HCT116 (cell line): ENCODE results near the gene GTPBP2. TPM values are rescaled to one million over a fixed set of nuclear protein-coding genes. Genes with fewer than 3 reads are reported as not detected.

Experiments
- ATAC-seq: fragments of 200-7000 bp; cut with Tn5 transposase; 2 replicates; pipeline ENCODE4 v1.9.1; 2020; ENCODE audit warnings: mild to moderate bottlenecking, moderate library complexity
- BruUV-seq: library from RNA; stranded (reverse); fragments of 400-500 nt; replicated peaks from 2 replicates; lab custom pipeline; 2021; lab: Mats Ljungman, UMichigan
- CTCF ChIA-PET: fragments of 300-600 bp; sonication (Branson Sonifier 250); formaldehyde crosslinking; loops from one replicate; lab custom pipeline; 2021; ENCODE audit warnings: antibody characterized with exemption; lab: Charles Lee
- POLR2A ChIA-PET: fragments of 300-600, 350-600 bp; sonication (Branson Sonifier 250); formaldehyde crosslinking; loops from one replicate; lab custom pipeline; 2021; ENCODE audit warnings: antibody characterized with exemption; lab: Charles Lee
- RAD21 ChIA-PET, 2 experiments: fragments of 300-600 bp; sonication (Branson Sonifier 250); formaldehyde crosslinking; loops; one replicate each; lab custom pipeline; 2023; ENCODE audit warnings: low total read pairs in 2 of 2; ENCODE audit not compliant: uncharacterized antibody in 2 of 2, unreplicated experiment in 2 of 2, low non-redundant PET in 1 of 2; lab: Charles Lee
- DNase-seq: peaks from one replicate; pipeline ENCODE4 v3.0.0-alpha.2; 2010; ENCODE audit warnings: low read depth, low spot score
- H2AFZ ChIP-seq: fragments of 200-600 bp; shearing (Covaris generic), sonication (generic); 2 replicates; pipeline ENCODE4 v1.6.1; 2017; ENCODE audit warnings: low read depth, mixed run types, mixed read lengths, antibody characterized with exemption, low read length; ENCODE audit not compliant: poor library complexity, severe bottlenecking
- H3K27ac ChIP-seq: 2 replicates; pipeline ENCODE4 v1.5.1; 2012; ENCODE audit warnings: low read depth, low read length
- H3K27me3 ChIP-seq: fragments of 200-600 bp; sonication (generic); 2 replicates; pipeline ENCODE4 v1.6.1; 2016; ENCODE audit warnings: mixed run types, low read length, mixed read lengths; ENCODE audit not compliant: insufficient read depth
- H3K36me3 ChIP-seq, 2 experiments: fragments of 200-500 bp in 1 of 2; fragments of 200-600 bp in 1 of 2; sonication (Bioruptor generic) in 1 of 2; sonication (generic) in 1 of 2; 2 replicates each; pipeline versions ENCODE4 v1.5.1 to v1.6.1; 2014 to 2016; ENCODE audit warnings: low read length in 2 of 2, inconsistent platforms in 1 of 2, mixed read lengths in 1 of 2, mixed run types in 1 of 2; ENCODE audit not compliant: insufficient read depth in 2 of 2, control insufficient read depth in 1 of 2
- H3K4me1 ChIP-seq, 2 experiments: fragments of 200-600 bp in 1 of 2; sonication (generic) in 1 of 2; 2 replicates each; pipeline versions ENCODE4 v1.5.1 to v1.6.1; 2012 to 2017; ENCODE audit warnings: low read length in 2 of 2, inconsistent platforms in 1 of 2, mild to moderate bottlenecking in 1 of 2, mixed read lengths in 1 of 2, mixed run types in 1 of 2, moderate library complexity in 1 of 2; ENCODE audit not compliant: insufficient read depth in 2 of 2, control insufficient read depth in 1 of 2
- H3K4me2 ChIP-seq: fragments of 200-600 bp; sonication (generic); 2 replicates; pipeline ENCODE4 v1.6.1; 2017; ENCODE audit warnings: mixed run types, low read length, mixed read lengths
- H3K4me3 ChIP-seq, 2 experiments: fragments of 200-600 bp in 1 of 2; sonication (generic) in 1 of 2; replicated peaks in 1 of 2; 2 replicates each; pipeline ENCODE4 v1.5.1; 2011 to 2016; ENCODE audit warnings: low read length in 2 of 2, control low read depth in 1 of 2, low read depth in 1 of 2, mild to moderate bottlenecking in 1 of 2, mixed read lengths in 1 of 2, mixed run types in 1 of 2
- H3K79me2 ChIP-seq: fragments of 200-600 bp; sonication (generic); 2 replicates; pipeline ENCODE4 v1.6.1; 2017; ENCODE audit warnings: mild to moderate bottlenecking, mixed run types, low read length, moderate library complexity, mixed read lengths; ENCODE audit not compliant: insufficient read depth
- H3K9ac ChIP-seq: fragments of 200-600 bp; sonication (generic); 2 replicates; pipeline ENCODE4 v1.6.1; 2016; ENCODE audit warnings: low read length, mixed read lengths
- H3K9me2 ChIP-seq: fragments of 200-600 bp; sonication (generic), shearing (Covaris generic); 2 replicates; pipeline ENCODE4 v1.6.1; 2017; ENCODE audit warnings: mixed run types, mild to moderate bottlenecking, moderate library complexity; ENCODE audit not compliant: insufficient read depth
- H3K9me3 ChIP-seq, 2 experiments: fragments of 200-500 bp in 1 of 2; fragments of 200-600 bp in 1 of 2; sonication (Bioruptor generic) in 1 of 2; sonication (generic) in 1 of 2; 2 replicates each; pipeline ENCODE4 v1.6.1; 2014 to 2017; ENCODE audit warnings: low read length in 2 of 2, mixed read lengths in 2 of 2, inconsistent platforms in 1 of 2, low read depth in 1 of 2, mild to moderate bottlenecking in 1 of 2, mixed run types in 1 of 2, moderate library complexity in 1 of 2; ENCODE audit not compliant: control insufficient read depth in 1 of 2, insufficient read depth in 1 of 2
- H4K20me1 ChIP-seq: fragments of 200-600 bp; sonication (generic), shearing (Covaris generic); 2 replicates; pipeline ENCODE4 v1.6.1; 2017; ENCODE audit warnings: mixed run types, mild to moderate bottlenecking, moderate library complexity; ENCODE audit not compliant: insufficient read depth
- CEBPB ChIP-seq: IDR thresholded peaks from 2 replicates; pipeline ENCODE4 v1.6.1; 2012; ENCODE audit warnings: low read depth
- EGR1 ChIP-seq: IDR thresholded peaks from 2 replicates; pipeline ENCODE4 v1.6.1; 2012; ENCODE audit warnings: low read depth
- ELF1 ChIP-seq: IDR thresholded peaks from 2 replicates; pipeline ENCODE4 v1.6.1; 2012; ENCODE audit warnings: low read depth, borderline replicate concordance
- EZH2 ChIP-seq: fragments of 200-600 bp; sonication (generic); IDR thresholded peaks from 2 replicates; pipeline ENCODE4 v1.6.1; 2017; ENCODE audit warnings: antibody characterized with exemption, mixed run types
- EZH2phosphoT487 ChIP-seq: fragments of 200-600 bp; IDR thresholded peaks from 2 replicates; pipeline ENCODE4 v1.6.1; 2018; ENCODE audit warnings: antibody characterized with exemption, borderline replicate concordance
- FOSL1 ChIP-seq: IDR thresholded peaks from 2 replicates; pipeline ENCODE4 v1.6.1; 2012; ENCODE audit warnings: low read depth
- JUND ChIP-seq: IDR thresholded peaks from 2 replicates; pipeline ENCODE4 v1.6.1; 2012
- POLR2A ChIP-seq: IDR thresholded peaks from 2 replicates; pipeline ENCODE4 v1.7.0; 2011; ENCODE audit warnings: borderline replicate concordance; ENCODE audit not compliant: insufficient read depth, insufficient read length; ENCODE audit errors: extremely low read depth
- REST ChIP-seq: IDR thresholded peaks from 2 replicates; pipeline ENCODE4 v1.6.1; 2012; ENCODE audit warnings: low read depth
- SIN3A ChIP-seq: IDR thresholded peaks from 2 replicates; pipeline ENCODE4 v1.6.1; 2012; ENCODE audit warnings: low read depth
- SP1 ChIP-seq: IDR thresholded peaks from 2 replicates; pipeline ENCODE4 v1.6.1; 2012; ENCODE audit warnings: low read depth
- SRF ChIP-seq: IDR thresholded peaks from 2 replicates; pipeline ENCODE4 v1.6.1; 2012; ENCODE audit warnings: low read depth
- TCF7L2 ChIP-seq: IDR thresholded peaks from 2 replicates; pipeline ENCODE4 v1.7.0; 2011; ENCODE audit warnings: borderline replicate concordance, inconsistent platforms; ENCODE audit not compliant: insufficient read depth, insufficient read length; ENCODE audit errors: extremely low read depth
- ZBTB33 ChIP-seq: IDR thresholded peaks from 2 replicates; pipeline ENCODE4 v1.6.1; 2011; ENCODE audit warnings: mild to moderate bottlenecking, low read length, moderate library complexity; ENCODE audit not compliant: insufficient replicate concordance; ENCODE audit errors: extremely low read depth
- ZNF274 ChIP-seq: fragments of 200-500 bp; sonication (Bioruptor generic); IDR thresholded peaks from 2 replicates; pipeline ENCODE4 v1.6.1; 2014; ENCODE audit warnings: mild to moderate bottlenecking, low read depth, low read length, inconsistent platforms
- intact Hi-C: fragments of 100-400 bp; cut with micrococcal nuclease; formaldehyde crosslinking; loops from 2 replicates; pipeline ENCODE4 v1.10.0; 2022
- total RNA-seq: library from RNA; stranded (reverse); gene quantifications from one replicate; pipeline ENCODE4 v1.2.1, GENCODE V29; 2021; ENCODE audit not compliant: unreplicated experiment
- TF ChIP-seq, protein P1 (sequence below), 3 experiments: fragments of 200-600 bp in 1 of 3; sonication (generic) in 1 of 3; IDR thresholded peaks in 2 of 3; conservative IDR thresholded peaks in 1 of 3; 2 replicates each; pipeline ENCODE4 v1.5.1; 2012 to 2017; ENCODE audit warnings: low read depth in 2 of 3, low read length in 2 of 3, antibody characterized with exemption in 1 of 3, borderline replicate concordance in 1 of 3, control low read depth in 1 of 3, mild to moderate bottlenecking in 1 of 3, mixed read lengths in 1 of 3, mixed run types in 1 of 3, moderate library complexity in 1 of 3; ENCODE audit not compliant: insufficient read depth in 1 of 3
- TF ChIP-seq, protein P2 (sequence below): IDR thresholded peaks from 2 replicates; pipeline ENCODE4 v1.6.1; 2012

The GTPBP2 gene
- total RNA-seq, 1 experiment from 2014 or later = 98.0 TPM

- TF ChIP-seq SP1 (no peak), EZH2phosphoT487 (no peak), POLR2A (no peak), SRF (no peak), JUND (no peak), CEBPB (no peak), ZNF274 (no peak)
Observed at GRCh38 chr6:43645613-43645964, 16.5 kb upstream of the GTPBP2 start (continued).

DNA sequence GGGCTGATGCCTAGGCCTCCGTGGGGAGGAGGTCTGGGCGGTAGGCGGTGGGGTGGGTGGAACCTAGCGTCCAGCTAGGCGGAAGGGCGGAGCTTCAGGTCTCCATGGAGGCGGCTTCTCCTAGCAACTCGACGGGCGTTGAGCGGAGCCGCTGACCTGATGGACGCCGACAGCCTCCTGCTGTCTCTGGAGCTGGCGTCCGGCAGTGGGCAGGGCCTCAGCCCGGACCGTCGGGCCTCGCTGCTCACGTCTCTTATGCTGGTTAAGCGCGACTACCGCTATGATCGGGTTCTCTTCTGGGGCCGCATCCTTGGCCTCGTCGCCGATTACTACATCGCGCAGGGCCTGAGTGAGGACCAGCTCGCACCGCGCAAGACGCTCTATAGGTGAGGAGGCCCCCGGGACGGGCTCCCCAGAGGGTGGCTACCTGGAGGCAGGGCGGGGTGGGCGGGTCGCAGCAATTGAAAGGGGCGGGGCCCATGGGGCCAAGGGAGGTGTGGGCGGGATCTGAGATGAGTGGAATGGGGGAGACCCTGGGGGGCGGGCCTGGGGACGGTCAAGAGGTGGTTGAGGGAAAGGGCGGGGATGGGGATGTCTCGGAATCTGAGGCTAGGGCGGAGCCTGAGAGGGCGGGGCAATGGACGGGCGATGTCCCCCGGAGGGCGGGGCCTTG is 16.0 kb upstream of the GTPBP2 start, which contains the start of gene RSPH9:
TSS of gene RSPH9 (plus strand) at position 97 of the 673 bp plus-strand sequence. CDS start at position 160, 63 bp downstream.
- no peak within 1 kb of the TSS for H3K4me3 ChIP-seq
- intact Hi-C loops = no loop called here
- H4K20me1 ChIP-seq = no peaks in the 10 kb centered on the region
- DNase-seq (no peak), ATAC-seq (peak; percentile 38; the same call in 1 of the 2 replicates)
- H3K27me3 ChIP-seq = no peaks in the 10 kb centered on the region
- no peak within 1 kb of the TSS for H2AFZ ChIP-seq
- H3K9me3 ChIP-seq = no peaks in the 10 kb centered on the region
- no peaks in the 10 kb centered on the region for H3K9me2 ChIP-seq
- RAD21 ChIA-PET = no interaction called here
- no TSS peak for BruUV-seq
- no peak within 1 kb of the TSS for H3K4me2 ChIP-seq
- H3K79me2 ChIP-seq = peaks cover 9% of the 10 kb centered on the region
- H3K9ac ChIP-seq = no peak within 1 kb of the TSS
- CTCF ChIA-PET = interaction anchor here (1.1 kb wide), 1 partner anchor 24 kb away, joined by 3 read pairs; no protein-coding TSS in a partner anchor
- peaks cover 12 to 14% of the 10 kb centered on the region in 2 experiments; a peak in 3 of 4 replicates for H3K36me3 ChIP-seq
- no peaks in the 10 kb centered on the region for H3K4me1 ChIP-seq
- POLR2A ChIA-PET = interaction anchor here (0.6 kb wide), 1 partner anchor 862 kb away, joined by 3 read pairs; no protein-coding TSS in a partner anchor
- no peak within 1 kb of the TSS for H3K27ac ChIP-seq
- TF ChIP-seq ZBTB33 (no peak), SP1 (no peak), TCF7L2 (no peak), FOSL1 (no peak), EGR1 (no peak), ELF1 (no peak), JUND (no peak), EZH2 (no peak), POLR2A (no peak), REST (no peak), EZH2phosphoT487 (no peak), CEBPB (no peak), SIN3A (no peak)
- TF ChIP-seq, protein P1, sequence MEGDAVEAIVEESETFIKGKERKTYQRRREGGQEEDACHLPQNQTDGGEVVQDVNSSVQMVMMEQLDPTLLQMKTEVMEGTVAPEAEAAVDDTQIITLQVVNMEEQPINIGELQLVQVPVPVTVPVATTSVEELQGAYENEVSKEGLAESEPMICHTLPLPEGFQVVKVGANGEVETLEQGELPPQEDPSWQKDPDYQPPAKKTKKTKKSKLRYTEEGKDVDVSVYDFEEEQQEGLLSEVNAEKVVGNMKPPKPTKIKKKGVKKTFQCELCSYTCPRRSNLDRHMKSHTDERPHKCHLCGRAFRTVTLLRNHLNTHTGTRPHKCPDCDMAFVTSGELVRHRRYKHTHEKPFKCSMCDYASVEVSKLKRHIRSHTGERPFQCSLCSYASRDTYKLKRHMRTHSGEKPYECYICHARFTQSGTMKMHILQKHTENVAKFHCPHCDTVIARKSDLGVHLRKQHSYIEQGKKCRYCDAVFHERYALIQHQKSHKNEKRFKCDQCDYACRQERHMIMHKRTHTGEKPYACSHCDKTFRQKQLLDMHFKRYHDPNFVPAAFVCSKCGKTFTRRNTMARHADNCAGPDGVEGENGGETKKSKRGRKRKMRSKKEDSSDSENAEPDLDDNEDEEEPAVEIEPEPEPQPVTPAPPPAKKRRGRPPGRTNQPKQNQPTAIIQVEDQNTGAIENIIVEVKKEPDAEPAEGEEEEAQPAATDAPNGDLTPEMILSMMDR (IDR thresholded peaks at IDR 0.05 in 2 of 3, conservative IDR thresholded peaks at IDR 0.05 in 1 of 3; ENCODE audit: borderline replicate concordance in 1 of 3, insufficient read depth in 1 of 3, low read depth in 2 of 3, low read length in 2 of 3) = no peak
- TF ChIP-seq, protein P2, sequence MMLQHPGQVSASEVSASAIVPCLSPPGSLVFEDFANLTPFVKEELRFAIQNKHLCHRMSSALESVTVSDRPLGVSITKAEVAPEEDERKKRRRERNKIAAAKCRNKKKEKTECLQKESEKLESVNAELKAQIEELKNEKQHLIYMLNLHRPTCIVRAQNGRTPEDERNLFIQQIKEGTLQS = no peak
